DOHH2 (cell line): ENCODE data around the gene CRACR2A.

Source experiments
- CTCF ChIP-seq: fragments of 200-600 bp; sonication (generic); IDR thresholded peaks from one replicate; pipeline ENCODE4 v1.5.1; 2014; ENCODE audit warnings: antibody characterized with exemption, mild to moderate bottlenecking, low read depth, low read length; ENCODE audit not compliant: poor library complexity, severe bottlenecking
- EZH2phosphoT487 ChIP-seq: fragments of 200-600 bp; sonication (generic); IDR thresholded peaks from 2 replicates; pipeline ENCODE4 v1.6.1; 2017; ENCODE audit warnings: borderline replicate concordance, mild to moderate bottlenecking, antibody characterized with exemption, low read length, moderate library complexity, mixed read lengths

GRCh38 chr12:3630621-3631271 is 122.2 kb downstream of the CRACR2A start:
- TF ChIP-seq CTCF (no peak), EZH2phosphoT487 (no peak)
